HUES48 (cell line): ENCODE measurements around the gene GCC1.

Experiments
- H3K27ac ChIP-seq: one replicate; pipeline ENCODE4 v1.7.0; 2013; ENCODE audit warnings: low read depth, low read length, inconsistent platforms
- H3K27me3 ChIP-seq: 2 replicates; pipeline ENCODE4 v1.6.1; 2013; ENCODE audit warnings: mild to moderate bottlenecking, low read length; ENCODE audit not compliant: control insufficient read depth, insufficient read depth
- H3K36me3 ChIP-seq: 2 replicates; pipeline ENCODE4 v1.6.1; 2013; ENCODE audit warnings: low read length; ENCODE audit not compliant: control insufficient read depth, insufficient read depth
- H3K4me1 ChIP-seq: 2 replicates; pipeline ENCODE4 v1.6.1; 2013; ENCODE audit warnings: mild to moderate bottlenecking, low read length; ENCODE audit not compliant: control insufficient read depth, insufficient read depth
- H3K4me3 ChIP-seq: 2 replicates; pipeline ENCODE4 v1.5.1; 2013; ENCODE audit warnings: mild to moderate bottlenecking, low read depth, low read length
- H3K9ac ChIP-seq: 2 replicates; pipeline ENCODE4 v1.6.1; 2013; ENCODE audit warnings: mild to moderate bottlenecking, low read depth, low read length, moderate library complexity
- H3K9me3 ChIP-seq: 2 replicates; pipeline ENCODE4 v1.6.1; 2013; ENCODE audit warnings: low read length; ENCODE audit not compliant: control insufficient read depth, insufficient read depth

Gene GCC1

GRCh38 chr7:127616724-127617123 lies 31.3 kb upstream of the GCC1 start:
- H3K36me3 ChIP-seq = no peaks in the 10 kb centered on the region
- H3K27ac ChIP-seq = no peak overlapping the region
- H3K9me3 ChIP-seq = no peaks in the 10 kb centered on the region
- H3K9ac ChIP-seq = no peak overlapping the region
- H3K27me3 ChIP-seq = peaks cover 70% of the 10 kb centered on the region
- H3K4me3 ChIP-seq = no peak overlapping the region
- peaks cover 11% of the 10 kb centered on the region; the same call in 1 of the 2 replicates for H3K4me1 ChIP-seq

DNA sequence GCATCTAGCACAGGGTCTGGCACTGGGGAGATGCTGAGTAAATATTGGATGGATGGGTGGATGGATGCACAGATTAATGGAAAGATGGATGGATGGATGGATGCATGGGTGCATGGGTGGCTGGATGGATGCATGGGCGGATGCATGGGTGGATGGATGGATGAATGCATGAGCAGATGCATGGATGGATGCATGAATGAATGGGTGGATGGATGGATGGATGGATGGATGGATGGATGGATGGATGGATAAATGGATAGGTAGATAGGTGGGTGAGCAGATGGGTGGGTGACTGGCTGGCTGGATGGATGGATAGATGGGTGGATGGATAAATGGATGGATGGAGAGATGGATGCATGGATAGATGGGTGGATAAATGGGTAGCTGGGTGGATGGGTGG lies 26.9 kb upstream of the GCC1 start:
- no peak overlapping the region for H3K27ac ChIP-seq
- peaks cover 6% of the 10 kb centered on the region; the same call in 1 of the 2 replicates for H3K9me3 ChIP-seq
- H3K4me1 ChIP-seq = no peaks in the 10 kb centered on the region
- H3K27me3 ChIP-seq = peaks cover 31% of the 10 kb centered on the region
- H3K36me3 ChIP-seq = no peaks in the 10 kb centered on the region
- H3K4me3 ChIP-seq = no peak overlapping the region
- H3K9ac ChIP-seq = no peak overlapping the region

- H3K36me3 ChIP-seq = no peaks in the 10 kb centered on the region
- no peak overlapping the region for H3K4me3 ChIP-seq
Measured at GRCh38 chr7:127609297-127609696, 23.9 kb upstream of the GCC1 start.

DNA sequence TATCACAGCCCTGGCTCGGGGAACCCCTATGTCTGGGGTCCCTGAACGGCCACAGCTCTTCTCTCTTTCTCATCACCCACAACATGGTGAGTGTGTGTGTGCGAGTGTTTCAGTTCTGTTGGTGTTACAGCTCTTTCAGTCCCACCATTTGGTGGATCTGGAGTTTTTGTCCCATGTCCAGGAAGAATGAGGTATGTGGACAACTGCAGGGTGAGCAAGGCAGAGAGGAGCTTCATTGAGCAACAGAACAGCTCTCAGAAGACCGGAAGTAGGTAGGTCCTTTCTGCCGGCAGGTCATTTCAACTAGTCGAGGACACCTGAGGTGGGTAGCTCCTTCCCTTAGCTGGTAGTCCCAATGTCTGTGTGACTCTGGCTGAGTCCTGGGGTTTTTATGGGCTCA lies 23.1 kb upstream of the GCC1 start:
- Histone ChIP-seq H3K9me3 (peaks cover 6% of the 10 kb centered on the region; the same call in 1 of the 2 replicates), H3K27me3 (no peaks in the 10 kb centered on the region), H3K4me3 (no peak overlapping the region)

More at GRCh38 chr7:127609297-127609696, 23.9 kb upstream of the GCC1 start:
- Histone ChIP-seq H3K4me1 (no peaks in the 10 kb centered on the region), H3K27me3 (0 out of 2 replicates have a peak, but pooled peaks cover 5% of the 10 kb centered on the region), H3K9ac (no peak overlapping the region), H3K9me3 (peaks cover 6% of the 10 kb centered on the region; the same call in 1 of the 2 replicates), H3K27ac (no peak overlapping the region)

DNA sequence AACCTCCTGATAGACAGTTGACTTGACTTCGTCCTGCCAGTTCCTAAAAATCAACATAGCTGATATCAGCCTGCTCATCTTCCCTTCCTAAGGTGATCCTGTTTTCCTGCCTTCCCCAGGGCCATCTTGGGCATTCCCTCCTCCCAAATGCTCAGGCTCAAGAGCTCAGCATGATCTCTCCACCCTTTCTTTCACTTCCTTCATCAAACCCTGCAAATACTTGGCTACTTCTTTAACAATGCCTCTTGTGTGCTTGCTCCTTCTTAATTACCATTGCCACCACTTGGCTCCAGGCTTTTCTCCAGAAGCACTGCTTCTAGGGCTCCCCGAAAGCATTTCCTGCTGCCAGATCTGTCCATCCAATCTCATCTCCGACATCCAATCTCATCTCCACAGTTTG lies 15.5 kb upstream of the GCC1 start:
- Histone ChIP-seq H3K36me3 (no peaks in the 10 kb centered on the region), H3K27ac (no peak overlapping the region), H3K27me3 (no peaks in the 10 kb centered on the region), H3K9me3 (no peaks in the 10 kb centered on the region), H3K4me3 (no peak overlapping the region), H3K4me1 (peaks cover 9% of the 10 kb centered on the region; the same call in 1 of the 2 replicates), H3K9ac (no peak overlapping the region)

More for the DNA sequence above, 23.1 kb upstream of the GCC1 start:
- no peak overlapping the region for H3K27ac ChIP-seq
- no peaks in the 10 kb centered on the region for H3K4me1 ChIP-seq
- H3K9ac ChIP-seq = no peak overlapping the region
- no peaks in the 10 kb centered on the region for H3K36me3 ChIP-seq

DNA sequence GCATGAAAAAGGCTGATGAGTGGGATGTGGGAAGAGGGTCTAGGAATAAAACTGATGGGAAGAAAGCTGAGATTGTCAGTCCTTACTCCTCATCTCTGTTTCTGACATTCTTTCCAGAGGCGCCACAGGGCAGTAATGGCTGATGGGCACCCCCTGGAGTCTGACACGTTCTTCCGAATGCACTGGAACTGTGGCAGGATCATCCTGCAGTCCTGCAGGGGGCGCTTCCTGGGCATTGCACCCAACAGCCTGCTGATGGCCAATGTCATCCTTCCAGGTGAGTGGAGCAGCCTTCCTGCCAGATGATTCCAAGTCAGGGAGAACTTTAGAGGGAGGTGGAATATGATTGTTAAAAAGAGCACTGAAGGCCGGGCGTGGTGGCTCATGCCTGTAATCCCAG lies 12.9 kb upstream of the GCC1 start:
- H3K27me3 ChIP-seq = no peaks in the 10 kb centered on the region
- no peak overlapping the region for H3K27ac ChIP-seq
- peaks cover 9% of the 10 kb centered on the region; the same call in 1 of the 2 replicates for H3K4me1 ChIP-seq
- no peak overlapping the region for H3K9ac ChIP-seq
- no peaks in the 10 kb centered on the region for H3K36me3 ChIP-seq
- no peaks in the 10 kb centered on the region for H3K9me3 ChIP-seq
- H3K4me3 ChIP-seq = no peak overlapping the region

GRCh38 chr7:127595737-127596136 lies 10.3 kb upstream of the GCC1 start:
- no peak overlapping the region for H3K4me3 ChIP-seq
- H3K27me3 ChIP-seq = no peaks in the 10 kb centered on the region
- peaks cover 11% of the 10 kb centered on the region for H3K36me3 ChIP-seq
- H3K27ac ChIP-seq = no peak overlapping the region
- H3K9me3 ChIP-seq = no peaks in the 10 kb centered on the region
- peaks cover 8% of the 10 kb centered on the region; the same call in 1 of the 2 replicates for H3K4me1 ChIP-seq
- no peak overlapping the region for H3K9ac ChIP-seq

DNA sequence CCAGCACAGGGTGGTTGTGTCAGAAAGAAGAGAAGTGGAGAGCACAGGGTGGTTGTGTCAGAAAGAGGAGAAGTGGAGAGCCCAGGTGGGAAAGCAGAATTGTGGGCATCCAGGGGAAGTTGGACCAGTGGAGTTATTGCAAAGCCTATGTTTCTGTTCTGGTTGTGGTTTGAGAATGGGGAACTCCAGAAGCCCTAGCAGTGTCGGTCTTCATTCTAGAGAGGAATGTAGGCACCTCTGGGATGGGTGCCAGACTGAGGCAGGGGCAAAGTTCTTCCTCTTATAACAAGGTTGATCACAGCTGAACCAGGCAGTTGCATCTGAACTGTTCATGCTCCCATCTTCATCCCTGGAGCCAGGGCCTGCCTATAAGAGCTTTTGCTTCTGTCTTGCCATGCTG lies 9.1 kb upstream of the GCC1 start:
- no peak overlapping the region for H3K27ac ChIP-seq
- no peaks in the 10 kb centered on the region for H3K27me3 ChIP-seq
- peaks cover 20% of the 10 kb centered on the region for H3K36me3 ChIP-seq
- H3K4me1 ChIP-seq = peaks cover 4% of the 10 kb centered on the region; the same call in 1 of the 2 replicates
- no peak overlapping the region for H3K4me3 ChIP-seq
- no peaks in the 10 kb centered on the region for H3K9me3 ChIP-seq
- no peak overlapping the region for H3K9ac ChIP-seq

- H3K36me3 ChIP-seq = peaks cover 20% of the 10 kb centered on the region
- H3K27me3 ChIP-seq = peaks cover 4% of the 10 kb centered on the region; the same call in 1 of the 2 replicates
- H3K4me3 ChIP-seq = no peak overlapping the region
- no peak overlapping the region for H3K9ac ChIP-seq
- no peaks in the 10 kb centered on the region for H3K9me3 ChIP-seq
- H3K4me1 ChIP-seq = peaks cover 8% of the 10 kb centered on the region
- H3K27ac ChIP-seq = no peak overlapping the region
Measured at GRCh38 chr7:127592550-127592949, 7.2 kb upstream of the GCC1 start.

DNA sequence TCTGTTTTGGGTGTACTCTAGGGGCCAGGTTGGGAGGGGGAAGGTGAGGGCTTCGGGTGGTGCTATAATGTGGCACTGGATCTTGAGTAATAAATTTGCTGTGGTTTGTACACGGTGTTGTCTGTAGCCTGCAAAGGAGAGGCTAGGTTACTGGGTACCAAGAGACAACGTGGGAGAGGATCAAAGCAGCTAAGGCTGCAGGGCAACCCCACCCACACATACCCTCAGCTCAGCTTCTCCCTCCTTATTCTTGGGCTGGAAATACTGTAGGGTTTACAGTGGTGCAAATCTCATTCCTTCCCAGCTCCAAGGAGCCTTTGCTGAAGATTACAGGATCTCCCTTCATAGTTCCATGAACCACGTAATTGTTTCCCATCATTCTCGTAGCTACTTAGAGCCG lies 6.2 kb upstream of the GCC1 start:
- Histone ChIP-seq H3K9ac (no peak overlapping the region), H3K9me3 (no peaks in the 10 kb centered on the region), H3K27me3 (peaks cover 14% of the 10 kb centered on the region), H3K4me1 (peaks cover 10% of the 10 kb centered on the region), H3K36me3 (peaks cover 20% of the 10 kb centered on the region), H3K4me3 (no peak overlapping the region), H3K27ac (no peak overlapping the region)

DNA sequence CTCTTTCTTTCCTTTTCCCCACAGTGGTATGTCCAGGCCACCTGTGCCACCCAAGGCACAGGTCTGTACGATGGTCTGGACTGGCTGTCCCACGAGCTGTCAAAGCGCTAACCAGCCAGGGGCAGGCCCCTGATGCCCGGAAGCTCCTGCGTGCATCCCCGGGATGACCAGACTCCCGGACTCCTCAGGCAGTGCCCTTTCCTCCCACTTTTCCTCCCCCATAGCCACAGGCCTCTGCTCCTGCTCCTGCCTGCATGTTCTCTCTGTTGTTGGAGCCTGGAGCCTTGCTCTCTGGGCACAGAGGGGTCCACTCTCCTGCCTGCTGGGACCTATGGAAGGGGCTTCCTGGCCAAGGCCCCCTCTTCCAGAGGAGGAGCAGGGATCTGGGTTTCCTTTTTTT lies 5.8 kb upstream of the GCC1 start:
- Histone ChIP-seq H3K4me1 (peaks cover 10% of the 10 kb centered on the region), H3K27ac (no peak overlapping the region), H3K27me3 (peaks cover 18% of the 10 kb centered on the region), H3K36me3 (peaks cover 20% of the 10 kb centered on the region), H3K9me3 (no peaks in the 10 kb centered on the region), H3K4me3 (no peak overlapping the region), H3K9ac (no peak overlapping the region)
